Measurements from ENCODE around the gene EDAR.

DNA sequence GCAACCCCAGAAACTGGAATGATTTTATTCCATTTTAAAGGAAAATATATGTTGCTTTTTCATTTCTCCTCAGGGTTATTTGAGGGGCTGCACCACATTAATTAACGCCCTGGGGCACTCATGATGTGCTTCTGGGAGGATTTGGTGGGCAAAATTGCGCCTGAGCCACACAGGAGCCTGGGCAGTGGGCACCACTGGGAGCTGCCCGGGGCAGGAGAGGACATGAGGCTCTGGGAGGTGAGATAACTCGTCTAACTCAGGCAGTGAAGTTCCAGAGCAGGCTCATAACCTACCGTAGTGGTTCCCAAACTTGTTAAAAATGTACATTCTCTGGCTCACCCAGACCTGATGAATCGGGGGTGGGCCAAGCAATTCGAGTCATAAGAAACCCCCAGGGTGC lies 68.3 kb downstream of the EDAR start:
- TF ChIP-seq ZNF384 (IDR thresholded peaks at IDR 0.05) (no peak), ARNT (IDR thresholded peaks at IDR 0.05) (no peak), FOXM1 (IDR thresholded peaks at IDR 0.05; ENCODE audit: borderline replicate concordance) (no peak), ELF4 (IDR thresholded peaks at IDR 0.05) (no peak), FOXK2 (IDR thresholded peaks at IDR 0.05) (no peak), TARDBP (IDR thresholded peaks at IDR 0.05) (no peak), SUZ12 (IDR thresholded peaks at IDR 0.05) (no peak), LEF1 (IDR thresholded peaks at IDR 0.05; ENCODE audit: borderline replicate concordance) (no peak), BHLHE40 (IDR thresholded peaks at IDR 0.05; ENCODE audit: borderline replicate concordance) (no peak), SP1 (IDR thresholded peaks at IDR 0.05) (no peak), NFRKB (IDR thresholded peaks at IDR 0.05) (no peak)
- TF ChIP-seq, protein P1, sequence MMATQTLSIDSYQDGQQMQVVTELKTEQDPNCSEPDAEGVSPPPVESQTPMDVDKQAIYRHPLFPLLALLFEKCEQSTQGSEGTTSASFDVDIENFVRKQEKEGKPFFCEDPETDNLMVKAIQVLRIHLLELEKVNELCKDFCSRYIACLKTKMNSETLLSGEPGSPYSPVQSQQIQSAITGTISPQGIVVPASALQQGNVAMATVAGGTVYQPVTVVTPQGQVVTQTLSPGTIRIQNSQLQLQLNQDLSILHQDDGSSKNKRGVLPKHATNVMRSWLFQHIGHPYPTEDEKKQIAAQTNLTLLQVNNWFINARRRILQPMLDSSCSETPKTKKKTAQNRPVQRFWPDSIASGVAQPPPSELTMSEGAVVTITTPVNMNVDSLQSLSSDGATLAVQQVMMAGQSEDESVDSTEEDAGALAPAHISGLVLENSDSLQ (IDR thresholded peaks at IDR 0.05), result no peak
